ENCODE measurements around the gene TMEFF2.

DNA sequence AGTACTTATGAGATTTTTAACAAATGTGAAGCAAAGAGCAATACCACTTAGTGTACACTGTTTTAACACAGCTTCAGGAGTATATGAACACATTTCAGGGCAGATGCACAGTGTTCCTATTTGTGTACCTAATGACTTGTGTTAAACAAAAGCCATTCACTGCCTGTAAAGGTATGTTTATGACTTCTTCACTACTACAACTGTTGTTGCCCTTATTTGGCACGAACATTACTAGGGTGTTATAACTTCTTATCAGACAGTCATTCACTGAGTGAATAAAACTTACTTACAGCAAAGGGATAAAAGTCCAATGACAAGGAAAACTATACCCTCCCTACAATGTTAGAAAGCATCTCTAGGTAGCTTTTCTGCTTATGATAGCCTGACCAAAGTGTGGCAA, 262.4 kb downstream of the TMEFF2 start:
- TF ChIP-seq, protein P1, sequence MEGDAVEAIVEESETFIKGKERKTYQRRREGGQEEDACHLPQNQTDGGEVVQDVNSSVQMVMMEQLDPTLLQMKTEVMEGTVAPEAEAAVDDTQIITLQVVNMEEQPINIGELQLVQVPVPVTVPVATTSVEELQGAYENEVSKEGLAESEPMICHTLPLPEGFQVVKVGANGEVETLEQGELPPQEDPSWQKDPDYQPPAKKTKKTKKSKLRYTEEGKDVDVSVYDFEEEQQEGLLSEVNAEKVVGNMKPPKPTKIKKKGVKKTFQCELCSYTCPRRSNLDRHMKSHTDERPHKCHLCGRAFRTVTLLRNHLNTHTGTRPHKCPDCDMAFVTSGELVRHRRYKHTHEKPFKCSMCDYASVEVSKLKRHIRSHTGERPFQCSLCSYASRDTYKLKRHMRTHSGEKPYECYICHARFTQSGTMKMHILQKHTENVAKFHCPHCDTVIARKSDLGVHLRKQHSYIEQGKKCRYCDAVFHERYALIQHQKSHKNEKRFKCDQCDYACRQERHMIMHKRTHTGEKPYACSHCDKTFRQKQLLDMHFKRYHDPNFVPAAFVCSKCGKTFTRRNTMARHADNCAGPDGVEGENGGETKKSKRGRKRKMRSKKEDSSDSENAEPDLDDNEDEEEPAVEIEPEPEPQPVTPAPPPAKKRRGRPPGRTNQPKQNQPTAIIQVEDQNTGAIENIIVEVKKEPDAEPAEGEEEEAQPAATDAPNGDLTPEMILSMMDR (IDR thresholded peaks at IDR 0.05): no peak
- TF ChIP-seq EZH2 (IDR thresholded peaks at IDR 0.05; ENCODE audit: borderline replicate concordance, insufficient read depth, low read depth, low read length, poor library complexity, severe bottlenecking): no peak

All from B cell (primary cell).